IPS DF 6.9 (cell line): ENCODE measurements around the gene PDE7B.

Experiments
- DNase-seq: peaks from one replicate; pipeline ENCODE4 v3.0.0-alpha.2; 2013; ENCODE audit warnings: low read depth, low spot score
- H3K27ac ChIP-seq: one replicate; pipeline ENCODE4 v1.5.1; 2013; ENCODE audit warnings: low read length, control low read depth
- H3K27me3 ChIP-seq: 2 replicates; pipeline ENCODE4 v1.6.1; 2013; ENCODE audit warnings: mild to moderate bottlenecking, low read length; ENCODE audit not compliant: control insufficient read depth, insufficient read depth
- H3K36me3 ChIP-seq: 2 replicates; pipeline ENCODE4 v1.6.1; 2013; ENCODE audit warnings: low read length; ENCODE audit not compliant: control insufficient read depth, insufficient read depth
- H3K4me1 ChIP-seq: 2 replicates; pipeline ENCODE4 v1.6.1; 2013; ENCODE audit warnings: low read length; ENCODE audit not compliant: control insufficient read depth, insufficient read depth
- H3K4me3 ChIP-seq: 2 replicates; pipeline ENCODE4 v1.5.1; 2013; ENCODE audit warnings: mild to moderate bottlenecking, low read length
- H3K9me3 ChIP-seq: 2 replicates; pipeline ENCODE4 v1.6.1; 2013; ENCODE audit warnings: low read length, inconsistent platforms; ENCODE audit not compliant: control insufficient read depth, insufficient read depth
- WGBS: extraction: QIAGEN DNeasy Blood & Tissue Kit; methylation state at CpG from one replicate; pipeline ENCODE4 v1.1.7; 2013; ENCODE audit warnings: mixed read lengths, missing lambda C conversion rate; ENCODE audit not compliant: insufficient read length, insufficient coverage; 5-methylcytosine and 5-hydroxymethylcytosine counted together

The PDE7B gene

DNA sequence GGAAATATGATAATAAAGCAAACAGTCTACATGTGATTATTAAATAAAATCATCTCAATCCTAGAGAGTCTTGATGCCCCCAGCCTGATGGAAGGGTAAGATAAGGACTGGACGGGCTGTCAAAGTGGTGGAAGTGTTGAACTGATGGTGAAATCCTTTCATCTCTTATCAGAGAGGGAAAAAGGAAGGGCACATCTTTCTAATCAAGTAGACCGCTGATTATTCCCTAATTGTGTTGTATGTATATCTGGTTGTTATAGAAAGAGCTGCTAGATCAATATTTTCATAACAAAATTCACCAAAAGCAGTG lies 184.5 kb downstream of the PDE7B start:
- Histone ChIP-seq H3K27ac (no peak overlapping the region), H3K9me3 (no peaks in the 10 kb centered on the region), H3K36me3 (no peaks in the 10 kb centered on the region), H3K4me1 (no peaks in the 10 kb centered on the region), H3K4me3 (no peak overlapping the region), H3K27me3 (no peaks in the 10 kb centered on the region)
- DNase-seq: no peak
- no CpG with 5 or more reads among the region's 2 CpGs for WGBS

DNA sequence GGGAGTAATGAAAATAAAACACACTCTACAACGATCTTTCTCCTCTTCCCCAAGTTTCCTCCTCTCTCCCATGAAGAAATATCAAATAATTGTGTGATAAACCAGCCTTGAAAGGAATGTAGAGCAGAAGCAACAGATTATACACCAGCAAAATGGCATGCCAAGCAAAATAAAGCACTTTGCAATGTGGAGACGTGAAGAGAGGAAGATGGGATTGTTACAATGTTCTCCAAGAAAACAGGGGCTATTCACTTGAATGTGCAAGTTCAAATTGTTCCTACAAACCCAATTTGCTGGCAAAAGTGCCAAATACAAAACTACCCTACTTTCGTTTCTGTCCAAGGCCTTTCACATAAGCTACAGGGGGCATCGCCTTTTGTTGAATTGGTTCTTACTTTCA lies 185.1 kb downstream of the PDE7B start:
- Histone ChIP-seq H3K36me3 (no peaks in the 10 kb centered on the region), H3K9me3 (no peaks in the 10 kb centered on the region), H3K4me1 (no peaks in the 10 kb centered on the region), H3K27ac (no peak overlapping the region), H3K4me3 (no peak overlapping the region), H3K27me3 (no peaks in the 10 kb centered on the region)
- DNase-seq: no peak
- no CpG with 5 or more reads among the region's 4 CpGs for WGBS

DNA sequence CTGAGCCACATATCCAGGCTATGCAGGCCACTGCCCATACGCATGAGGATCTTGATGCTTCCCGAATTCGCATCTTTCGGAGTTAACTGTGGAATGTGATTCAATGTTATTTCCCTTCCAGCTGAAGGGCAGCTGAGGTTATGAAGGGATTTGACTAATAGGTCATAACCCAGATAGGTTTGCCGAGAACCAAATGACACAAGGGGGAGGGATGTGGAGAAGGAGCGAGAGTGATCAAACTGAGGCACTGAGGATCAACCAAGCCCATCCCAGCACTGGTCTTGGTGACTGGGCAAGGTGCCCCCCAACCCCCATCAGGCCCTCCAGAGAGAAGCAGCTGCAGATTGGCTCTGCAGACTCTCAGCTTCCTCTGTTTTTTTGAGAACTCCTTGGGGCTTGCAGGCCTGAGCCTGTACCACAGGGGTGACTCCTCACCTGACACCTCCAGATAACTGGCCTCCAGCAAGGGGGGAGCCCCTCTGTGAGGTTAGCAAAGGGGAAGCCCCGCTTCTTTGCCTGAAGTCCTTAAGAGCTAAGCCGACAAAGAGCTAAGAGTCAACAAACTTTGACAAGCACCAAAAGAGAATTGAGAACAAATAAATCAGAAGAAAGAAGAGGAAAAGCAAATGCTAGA lies 185.9 kb downstream of the PDE7B start:
- WGBS: no CpG with 5 or more reads among the region's 8 CpGs
- Histone ChIP-seq H3K9me3 (no peaks in the 10 kb centered on the region), H3K27me3 (no peaks in the 10 kb centered on the region), H3K4me1 (no peaks in the 10 kb centered on the region), H3K4me3 (no peak overlapping the region), H3K27ac (no peak overlapping the region), H3K36me3 (no peaks in the 10 kb centered on the region)
- DNase-seq: no peak

DNA sequence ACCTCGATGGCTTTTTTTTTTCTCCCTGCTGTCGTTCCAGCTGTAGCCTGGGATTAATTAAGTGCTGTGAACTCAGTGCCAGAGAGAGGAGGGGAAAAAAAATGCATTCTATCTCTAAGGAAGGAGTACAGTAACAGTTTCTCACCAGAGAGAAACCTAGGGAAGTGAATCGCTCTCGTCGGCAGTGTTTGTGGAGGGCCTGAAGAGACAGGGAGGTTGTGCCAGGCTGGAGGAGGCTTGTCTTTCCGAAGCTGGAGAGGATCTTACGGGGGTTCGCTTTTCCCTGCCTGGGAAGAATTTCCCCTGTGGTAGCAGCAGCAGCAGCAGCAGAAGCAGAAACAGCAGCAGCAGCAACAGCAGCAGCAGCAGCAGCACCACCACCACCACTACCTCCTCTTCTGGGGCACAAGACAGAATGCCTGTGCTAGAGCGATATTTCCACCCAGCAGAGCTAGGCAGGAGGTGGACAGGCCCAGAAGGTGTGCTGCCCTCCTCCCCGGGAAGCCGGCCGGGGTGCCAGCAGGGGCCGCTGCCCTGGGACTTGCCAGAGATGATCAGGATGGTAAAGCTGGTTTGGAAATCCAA lies 186.5 kb downstream of the PDE7B start:
- Histone ChIP-seq H3K27ac (no peak overlapping the region), H3K27me3 (no peaks in the 10 kb centered on the region), H3K4me1 (no peaks in the 10 kb centered on the region), H3K9me3 (no peaks in the 10 kb centered on the region), H3K4me3 (no peak overlapping the region), H3K36me3 (no peaks in the 10 kb centered on the region)
- no CpG with 5 or more reads among the region's 13 CpGs for WGBS
- no peak for DNase-seq

DNA sequence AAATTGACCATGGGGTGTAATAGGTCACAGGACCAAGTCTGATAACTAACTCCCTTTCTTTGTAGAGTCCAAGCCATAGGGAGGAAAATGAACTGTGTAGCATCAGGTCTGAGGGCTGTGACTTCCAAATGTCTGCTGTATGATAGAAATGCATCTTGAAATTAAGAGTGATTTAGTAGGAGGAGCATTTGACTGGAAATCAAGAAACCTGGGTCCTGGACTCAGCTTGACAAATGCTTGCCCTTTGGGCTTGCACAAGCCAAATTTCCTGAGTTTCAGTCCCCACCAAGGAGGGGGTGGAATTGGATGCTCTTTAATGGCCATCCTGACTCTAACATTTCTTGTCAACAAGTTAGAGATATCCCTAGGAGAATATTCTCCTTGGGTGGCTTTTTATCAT lies 187.0 kb downstream of the PDE7B start:
- Histone ChIP-seq H3K9me3 (no peaks in the 10 kb centered on the region), H3K4me1 (no peaks in the 10 kb centered on the region), H3K4me3 (no peak overlapping the region), H3K27ac (no peak overlapping the region), H3K36me3 (no peaks in the 10 kb centered on the region), H3K27me3 (no peaks in the 10 kb centered on the region)
- DNase-seq: no peak

DNA sequence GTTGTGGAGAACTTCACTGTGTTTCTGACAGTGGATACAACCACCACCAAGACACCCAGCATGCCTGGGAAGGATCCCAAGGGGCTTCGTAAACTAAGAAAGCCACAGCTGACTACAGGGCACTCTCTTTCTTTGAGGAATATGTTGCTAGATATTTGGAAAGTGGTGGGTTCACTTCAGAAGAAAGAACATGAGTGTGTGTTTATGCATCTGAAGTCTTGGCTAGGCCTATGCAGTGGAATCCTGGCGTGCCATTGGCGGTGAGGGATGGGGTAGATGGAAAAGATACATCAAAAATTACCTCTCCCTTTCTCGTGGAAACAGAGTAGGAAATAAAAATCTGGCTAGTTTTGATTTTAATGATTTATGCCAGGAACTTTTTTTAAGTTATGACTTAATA lies 187.7 kb downstream of the PDE7B start:
- no CpG with 5 or more reads among the region's 4 CpGs for WGBS
- H3K4me3 ChIP-seq: no peak overlapping the region

DNA sequence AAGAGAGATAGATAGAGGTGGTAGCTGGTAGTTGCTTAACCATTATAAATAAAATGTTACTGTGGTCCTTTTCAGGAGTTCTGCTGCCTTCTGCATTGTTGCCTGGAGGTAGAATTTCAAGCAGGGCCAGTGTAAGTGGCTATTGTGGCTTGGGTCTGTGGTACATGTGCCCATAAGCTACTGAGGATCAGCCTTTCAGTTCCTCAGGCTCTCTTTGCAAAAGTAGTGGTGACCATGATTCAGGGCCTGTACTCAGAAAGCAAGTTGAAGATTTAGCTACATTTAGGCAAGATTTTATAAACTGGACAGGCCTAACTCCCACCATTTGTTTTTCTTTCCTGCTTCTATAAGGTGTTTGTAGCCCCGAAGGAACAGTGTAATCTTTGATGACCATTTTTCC lies 199.0 kb downstream of the PDE7B start:
- no CpG with 5 or more reads among the region's 1 CpG for WGBS
- Histone ChIP-seq H3K9me3 (no peaks in the 10 kb centered on the region), H3K36me3 (no peaks in the 10 kb centered on the region), H3K27me3 (no peaks in the 10 kb centered on the region), H3K4me1 (no peaks in the 10 kb centered on the region), H3K27ac (no peak overlapping the region), H3K4me3 (no peak overlapping the region)
- no peak for DNase-seq

More for the DNA sequence above, 187.7 kb downstream of the PDE7B start:
- H3K27ac ChIP-seq: no peak overlapping the region
- H3K36me3 ChIP-seq: no peaks in the 10 kb centered on the region
- no peaks in the 10 kb centered on the region for H3K4me1 ChIP-seq
- no peaks in the 10 kb centered on the region for H3K27me3 ChIP-seq
- no peak for DNase-seq
- no peaks in the 10 kb centered on the region for H3K9me3 ChIP-seq

DNA sequence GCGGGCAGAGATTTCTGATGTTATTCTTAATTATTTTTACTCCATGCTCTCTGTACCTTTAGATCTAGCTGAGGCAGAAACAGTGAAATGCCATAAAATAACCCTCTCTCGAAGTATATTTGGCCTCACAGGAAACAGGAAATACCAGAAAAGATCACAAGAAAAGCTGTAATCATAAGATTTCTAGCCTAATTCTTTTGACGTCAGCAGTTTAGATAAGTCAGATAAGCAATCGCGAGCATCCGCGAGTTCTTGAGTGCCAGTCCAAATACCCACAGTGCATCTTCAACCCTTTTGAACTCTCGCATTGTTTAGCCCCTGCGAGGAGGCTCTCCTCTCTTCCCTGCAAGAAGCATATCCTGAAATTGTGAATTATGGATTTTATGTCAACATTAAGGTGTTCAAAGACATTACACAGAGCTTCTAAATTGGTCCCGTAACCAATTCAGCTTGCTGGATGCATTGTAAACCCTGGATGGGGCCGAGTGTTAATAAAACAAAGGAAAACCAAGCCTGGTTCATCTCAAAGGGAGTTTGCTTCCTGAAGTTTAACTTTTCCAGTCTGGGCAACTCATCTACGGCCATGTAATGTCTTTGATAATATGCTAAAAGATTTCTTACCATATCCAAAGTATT lies 199.8 kb downstream of the PDE7B start:
- WGBS: no CpG with 5 or more reads among the region's 12 CpGs
- Histone ChIP-seq H3K27me3 (no peaks in the 10 kb centered on the region), H3K27ac (no peak overlapping the region), H3K9me3 (no peaks in the 10 kb centered on the region), H3K4me3 (no peak overlapping the region), H3K36me3 (no peaks in the 10 kb centered on the region), H3K4me1 (no peaks in the 10 kb centered on the region)
- DNase-seq: no peak

DNA sequence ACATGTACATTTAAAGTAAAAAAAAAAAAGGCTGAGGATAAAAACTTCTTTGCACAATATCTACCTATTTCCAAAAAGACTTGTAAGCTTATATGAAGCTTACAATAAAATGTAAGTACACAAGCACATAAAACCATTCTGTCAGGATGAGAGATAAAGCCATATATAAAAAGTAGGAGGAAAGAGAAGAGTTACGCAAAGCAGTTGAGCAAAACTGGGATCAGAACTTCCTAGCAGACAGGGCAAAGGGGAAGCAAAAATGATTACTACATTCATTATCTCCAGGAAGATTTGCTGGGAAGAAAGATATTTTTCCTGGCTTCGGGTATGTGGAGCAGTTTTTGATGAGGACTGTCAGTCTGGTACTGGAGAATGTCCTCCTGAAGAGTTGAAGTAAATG lies 200.5 kb downstream of the PDE7B start:
- DNase-seq: no peak
- H3K4me3 ChIP-seq: no peak overlapping the region
- no peaks in the 10 kb centered on the region for H3K4me1 ChIP-seq
- H3K27ac ChIP-seq: no peak overlapping the region
- no peaks in the 10 kb centered on the region for H3K9me3 ChIP-seq
- H3K27me3 ChIP-seq: no peaks in the 10 kb centered on the region
- no CpG with 5 or more reads among the region's 2 CpGs for WGBS
- no peaks in the 10 kb centered on the region for H3K36me3 ChIP-seq

DNA sequence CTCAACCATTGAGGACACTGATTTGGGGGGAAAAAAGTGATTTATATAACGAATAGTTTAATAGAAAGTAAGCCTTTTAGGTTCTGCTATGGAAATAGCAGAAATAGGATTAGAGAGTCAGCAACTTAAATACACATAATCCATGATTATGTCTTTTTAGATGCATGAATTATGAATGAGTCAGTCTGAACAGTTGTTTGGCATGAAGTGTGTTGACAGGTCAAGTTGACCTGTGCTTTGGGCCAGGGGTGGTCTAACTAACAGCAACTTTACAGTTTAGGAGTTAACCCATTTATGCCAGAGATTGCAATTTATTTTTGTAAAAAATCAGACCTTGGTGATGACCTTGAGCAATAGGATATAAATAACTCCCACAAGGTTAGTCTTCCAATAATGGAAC lies 207.4 kb downstream of the PDE7B start:
- no peaks in the 10 kb centered on the region for H3K36me3 ChIP-seq
- no CpG with 5 or more reads among the region's 1 CpG for WGBS
- H3K4me3 ChIP-seq: no peak overlapping the region
- no peaks in the 10 kb centered on the region for H3K4me1 ChIP-seq
- no peaks in the 10 kb centered on the region for H3K9me3 ChIP-seq
- no peak for DNase-seq
- H3K27me3 ChIP-seq: no peaks in the 10 kb centered on the region
- no peak overlapping the region for H3K27ac ChIP-seq

DNA sequence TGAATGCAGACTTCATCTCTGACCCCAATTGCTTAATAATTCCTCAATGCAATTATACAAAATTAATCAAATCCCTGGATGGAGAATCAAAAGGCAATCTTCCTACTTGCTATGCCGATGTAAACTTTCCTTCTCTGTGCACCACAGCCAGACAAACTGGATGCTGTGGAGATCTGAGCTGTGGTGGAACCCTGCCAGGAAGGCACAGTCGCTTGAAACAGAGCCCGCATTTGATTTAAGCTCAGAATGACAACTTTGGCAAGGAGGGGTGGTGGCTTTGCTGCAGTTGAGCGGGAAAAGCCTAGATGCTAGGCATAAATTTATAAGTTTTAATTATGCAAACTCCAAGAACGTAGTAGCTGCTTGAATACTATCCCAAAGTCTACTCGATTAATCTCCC lies 207.8 kb downstream of the PDE7B start:
- H3K36me3 ChIP-seq: no peaks in the 10 kb centered on the region
- no peaks in the 10 kb centered on the region for H3K9me3 ChIP-seq
- no peaks in the 10 kb centered on the region for H3K27me3 ChIP-seq
- H3K4me3 ChIP-seq: no peak overlapping the region
- WGBS: no CpG with 5 or more reads among the region's 6 CpGs
- DNase-seq: no peak
- no peaks in the 10 kb centered on the region for H3K4me1 ChIP-seq
- no peak overlapping the region for H3K27ac ChIP-seq
